Activated CD8-positive, alpha-beta T cell treated with anti-CD3 and anti-CD28 coated beads for 36 hours (primary cell): ENCODE data around the gene SBNO2. TPM values are rescaled to one million over a fixed set of nuclear protein-coding genes. Genes with fewer than 3 reads are reported as not detected.

Source experiments
- ATAC-seq: fragments of 200-7000 bp; cut with Tn5 transposase; one replicate; pipeline ENCODE4 v1.10.0; 2021; ENCODE audit warnings: mild to moderate bottlenecking, moderate library complexity
- CTCF ChIA-PET: fragments of 350-600 bp; sonication (Branson Sonifier 250); formaldehyde crosslinking; loops from one replicate; lab custom pipeline; 2021; ENCODE audit warnings: antibody characterized with exemption; lab: Charles Lee
- POLR2A ChIA-PET: fragments of 350-600 bp; sonication (Branson Sonifier 250); formaldehyde crosslinking; loops from one replicate; lab custom pipeline; 2021; ENCODE audit warnings: antibody characterized with exemption; lab: Charles Lee
- DNase-seq: peaks from one replicate; pipeline ENCODE4 v3.0.0-alpha.2; 2020
- H3K27ac Mint-ChIP-seq: one replicate; pipeline ENCODE4 v1.8.0; 2021; ENCODE audit warnings: mild to moderate bottlenecking, mixed read lengths
- H3K27me3 Mint-ChIP-seq: one replicate; pipeline ENCODE4 v1.8.0; 2021; ENCODE audit warnings: mixed read lengths
- H3K36me3 Mint-ChIP-seq: one replicate; pipeline ENCODE4 v1.8.0; 2021; ENCODE audit warnings: low read depth, mixed read lengths
- H3K4me1 Mint-ChIP-seq: one replicate; pipeline ENCODE4 v1.8.0; 2021; ENCODE audit warnings: low read depth, mixed read lengths
- H3K4me3 Mint-ChIP-seq: one replicate; pipeline ENCODE4 v1.8.0; 2021; ENCODE audit warnings: mild to moderate bottlenecking, moderate library complexity, mixed read lengths
- H3K9me3 Mint-ChIP-seq: one replicate; pipeline ENCODE4 v1.8.0; 2021; ENCODE audit warnings: mixed read lengths
- CTCF ChIP-seq: fragments of 200-600 bp; IDR thresholded peaks from one replicate; pipeline ENCODE4 v1.8.0; 2022; ENCODE audit warnings: antibody characterized with exemption, mild to moderate bottlenecking
- intact Hi-C: fragments of 100-400 bp; cut with micrococcal nuclease; formaldehyde crosslinking; loops from one replicate; pipeline ENCODE4 v1.10.0; 2022
- total RNA-seq, 2 experiments: library from RNA; stranded (reverse); gene quantifications; one replicate each; pipeline ENCODE4 v1.2.3, GENCODE V29; 2021

SBNO2 gene
- total RNA-seq, 2 experiments from 2014 or later = 41.7 to 42.0 TPM

GRCh38 chr19:1098177-1099051, 75.7 kb downstream of the SBNO2 start:
- TF ChIP-seq CTCF = no peak
- intact Hi-C loops = no loop called here
- peaks cover 3% of the 10 kb centered on the region for H3K9me3 Mint-ChIP-seq
- ChIA-PET POLR2A (interaction anchor here (0.6 to 1.6 kb wide), 7 partner anchors 14 to 171 kb away, joined by 3 to 6 read pairs (median 3); no protein-coding TSS in a partner anchor), CTCF (interaction anchor here (1.3 kb wide), 1 partner anchor 34 kb away, joined by 3 read pairs; no protein-coding TSS in a partner anchor)
- DNase-seq (no peak), ATAC-seq (no peak)
- peaks cover 19% of the 10 kb centered on the region for H3K36me3 Mint-ChIP-seq
- no peak overlapping the region for H3K4me3 Mint-ChIP-seq
- H3K4me1 Mint-ChIP-seq = peaks cover 67% of the 10 kb centered on the region
- peak overlapping the region; percentile 75 for H3K27ac Mint-ChIP-seq
- no peaks in the 10 kb centered on the region for H3K27me3 Mint-ChIP-seq

- H3K4me3 Mint-ChIP-seq = no peak overlapping the region
- peaks cover 23% of the 10 kb centered on the region for H3K36me3 Mint-ChIP-seq
- H3K27ac Mint-ChIP-seq = peak overlapping the region; percentile 48
- no peaks in the 10 kb centered on the region for H3K27me3 Mint-ChIP-seq
- TF ChIP-seq CTCF = no peak
- ChIA-PET CTCF (interaction anchor here (1.3 kb wide), 1 partner anchor 33 kb away, joined by 3 read pairs; no protein-coding TSS in a partner anchor), POLR2A (interaction anchor here (0.6 to 1.6 kb wide), 8 partner anchors 13 to 172 kb away, joined by 3 to 6 read pairs (median 3); no protein-coding TSS in a partner anchor)
- H3K9me3 Mint-ChIP-seq = peaks cover 3% of the 10 kb centered on the region
- intact Hi-C loops = no loop called here
- DNase-seq (no peak), ATAC-seq (no peak)
- peaks cover 69% of the 10 kb centered on the region for H3K4me1 Mint-ChIP-seq
These were observed 76.3 kb downstream of the SBNO2 start for GRCh38 chr19:1097810-1098176.

- intact Hi-C loops = no loop called here
- H3K36me3 Mint-ChIP-seq = peaks cover 31% of the 10 kb centered on the region
- H3K4me1 Mint-ChIP-seq = peaks cover 64% of the 10 kb centered on the region
- DNase-seq (peak; percentile 97), ATAC-seq (peak; percentile 94)
- no peaks in the 10 kb centered on the region for H3K27me3 Mint-ChIP-seq
- H3K4me3 Mint-ChIP-seq = peak within 1 kb of the TSS; percentile 90
- ChIA-PET POLR2A (interaction anchor here (0.9 to 4.8 kb wide), 7 partner anchors 13 to 143 kb away, joined by 3 to 72 read pairs (median 4); partner anchors contain the start of genes ARHGAP45 and CBARP), CTCF (interaction anchor here (1.0 to 1.8 kb wide), 3 partner anchors 18 to 30 kb away, joined by 3 to 6 read pairs (median 4); no protein-coding TSS in a partner anchor)
- no peak for TF ChIP-seq CTCF
- peaks cover 3% of the 10 kb centered on the region for H3K9me3 Mint-ChIP-seq
- H3K27ac Mint-ChIP-seq = peak within 1 kb of the TSS; percentile 87
These were observed 78.9 kb downstream of the SBNO2 start, which contains the start of gene POLR2E for GRCh38 chr19:1094978-1095701. TSS of gene POLR2E (minus strand) at chr19:1095375. CDS start at chr19:1095315, 60 bp downstream.

GRCh38 chr19:1094655-1094977, 79.5 kb downstream of the SBNO2 start:
- ChIA-PET POLR2A (interaction anchor here (0.9 to 4.8 kb wide), 9 partner anchors 13 to 144 kb away, joined by 3 to 72 read pairs (median 4); partner anchors contain the start of genes ARHGAP45 and CBARP), CTCF (interaction anchor here (1.0 to 1.8 kb wide), 5 partner anchors 14 to 150 kb away, joined by 3 to 6 read pairs (median 4); no protein-coding TSS in a partner anchor)
- intact Hi-C loops = no loop called here
- H3K36me3 Mint-ChIP-seq = peaks cover 27% of the 10 kb centered on the region
- peaks cover 60% of the 10 kb centered on the region for H3K4me1 Mint-ChIP-seq
- peak overlapping the region; percentile 90 for H3K4me3 Mint-ChIP-seq
- H3K27ac Mint-ChIP-seq = peak overlapping the region; percentile 87
- no peaks in the 10 kb centered on the region for H3K27me3 Mint-ChIP-seq
- TF ChIP-seq CTCF = no peak
- DNase-seq = peak; percentile 64
- ATAC-seq = peak; percentile 3
- H3K9me3 Mint-ChIP-seq = no peaks in the 10 kb centered on the region
